ENCODE results near the gene CDCA4. TPM values are rescaled to one million over a fixed set of nuclear protein-coding genes. Genes with fewer than 3 reads are reported as not detected.
"Not testable (repeated sequence)": the region's sequence is repeated elsewhere in the genome, so short reads cannot be mapped to it uniquely, and the experiment has no call there.

Gene CDCA4
- total RNA-seq, 1 experiment from 2014 or later = 42.8 TPM

- no peak for DNase-seq (ENCODE audit: low spot score)
Measured at GRCh38 chr14:105034315-105035039, 13.6 kb upstream of the CDCA4 start.

GRCh38 chr14:105033412-105033900 is 12.6 kb upstream of the CDCA4 start:
- DNase-seq (ENCODE audit: low spot score) = not testable (repeated sequence)

GRCh38 chr14:105032451-105032901 is 11.6 kb upstream of the CDCA4 start:
- not testable (repeated sequence) for DNase-seq (ENCODE audit: low spot score)

GRCh38 chr14:105030836-105031396 is 10.0 kb upstream of the CDCA4 start:
- DNase-seq (ENCODE audit: low spot score) = no peak

GRCh38 chr14:105030194-105030593 is 9.3 kb upstream of the CDCA4 start:
- DNase-seq (ENCODE audit: low spot score) = no peak

- DNase-seq (ENCODE audit: low spot score) = no peak
Measured at GRCh38 chr14:105029402-105029801, 8.5 kb upstream of the CDCA4 start.

GRCh38 chr14:105028251-105028927 is 7.5 kb upstream of the CDCA4 start:
- peak; percentile 62 for DNase-seq (ENCODE audit: low spot score)

GRCh38 chr14:105027718-105028117 is 6.8 kb upstream of the CDCA4 start:
- DNase-seq (ENCODE audit: low spot score) = not testable (repeated sequence)

GRCh38 chr14:105026802-105027563 is 6.1 kb upstream of the CDCA4 start:
- DNase-seq (ENCODE audit: low spot score) = peak; percentile 82

- DNase-seq (ENCODE audit: low spot score) = no peak
Measured at GRCh38 chr14:105026033-105026785, 5.3 kb upstream of the CDCA4 start.

GRCh38 chr14:105025429-105025828 is 4.5 kb upstream of the CDCA4 start:
- DNase-seq (ENCODE audit: low spot score) = no peak

- DNase-seq (ENCODE audit: low spot score) = no peak
Measured at GRCh38 chr14:105023791-105024480, 3.1 kb upstream of the CDCA4 start.

- DNase-seq (ENCODE audit: low spot score) = no peak
Measured at GRCh38 chr14:105023144-105023543, 2.3 kb upstream of the CDCA4 start.

GRCh38 chr14:105022276-105022670 is 1.4 kb upstream of the CDCA4 start:
- no peak for DNase-seq (ENCODE audit: low spot score)

- DNase-seq (ENCODE audit: low spot score) = peak; percentile 46
Measured at GRCh38 chr14:105021656-105022275, 883 bp upstream of the CDCA4 start.

GRCh38 chr14:105019861-105020814 is 745 bp downstream of the CDCA4 start:
- DNase-seq (ENCODE audit: low spot score) = no peak

GRCh38 chr14:105018414-105018813 is 2.5 kb downstream of the CDCA4 start:
- DNase-seq (ENCODE audit: low spot score) = no peak

- no peak for DNase-seq (ENCODE audit: low spot score)
Measured at GRCh38 chr14:105015905-105016304, 5.0 kb downstream of the CDCA4 start.

- no peak for DNase-seq (ENCODE audit: low spot score)
Measured at GRCh38 chr14:105015242-105015641, 5.6 kb downstream of the CDCA4 start.
